ENCODE measurements around the gene GPRIN1.

DNA sequence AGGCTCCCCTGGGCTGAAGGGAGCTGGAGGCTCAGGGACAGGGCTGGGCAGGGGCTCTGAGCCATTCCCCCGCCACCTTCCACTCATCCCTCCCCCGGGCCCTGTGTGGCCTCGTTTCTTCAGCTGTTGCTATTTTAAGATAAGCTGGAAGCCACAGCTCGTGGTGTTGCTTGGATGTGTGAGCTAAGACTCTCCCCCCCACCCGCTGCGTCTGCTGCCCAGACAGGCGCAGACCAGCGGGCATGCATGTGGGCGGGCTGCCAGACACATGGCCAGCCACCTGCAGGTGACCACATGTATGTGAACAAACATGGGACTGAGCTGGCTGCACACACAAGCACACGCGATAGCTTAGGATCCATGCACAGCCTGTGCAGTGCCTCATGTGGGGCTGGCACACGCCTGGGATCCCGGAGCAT, 11.7 kb upstream of the GPRIN1 start:
- TF ChIP-seq POLR2A (IDR thresholded peaks at IDR 0.05), result no peak
- TF ChIP-seq, protein P1, sequence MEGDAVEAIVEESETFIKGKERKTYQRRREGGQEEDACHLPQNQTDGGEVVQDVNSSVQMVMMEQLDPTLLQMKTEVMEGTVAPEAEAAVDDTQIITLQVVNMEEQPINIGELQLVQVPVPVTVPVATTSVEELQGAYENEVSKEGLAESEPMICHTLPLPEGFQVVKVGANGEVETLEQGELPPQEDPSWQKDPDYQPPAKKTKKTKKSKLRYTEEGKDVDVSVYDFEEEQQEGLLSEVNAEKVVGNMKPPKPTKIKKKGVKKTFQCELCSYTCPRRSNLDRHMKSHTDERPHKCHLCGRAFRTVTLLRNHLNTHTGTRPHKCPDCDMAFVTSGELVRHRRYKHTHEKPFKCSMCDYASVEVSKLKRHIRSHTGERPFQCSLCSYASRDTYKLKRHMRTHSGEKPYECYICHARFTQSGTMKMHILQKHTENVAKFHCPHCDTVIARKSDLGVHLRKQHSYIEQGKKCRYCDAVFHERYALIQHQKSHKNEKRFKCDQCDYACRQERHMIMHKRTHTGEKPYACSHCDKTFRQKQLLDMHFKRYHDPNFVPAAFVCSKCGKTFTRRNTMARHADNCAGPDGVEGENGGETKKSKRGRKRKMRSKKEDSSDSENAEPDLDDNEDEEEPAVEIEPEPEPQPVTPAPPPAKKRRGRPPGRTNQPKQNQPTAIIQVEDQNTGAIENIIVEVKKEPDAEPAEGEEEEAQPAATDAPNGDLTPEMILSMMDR (IDR thresholded peaks at IDR 0.05), result no peak

Data from thyroid gland (tissue), 4 donors.